Fibroblast of pulmonary artery (primary cell): Measurements from ENCODE around the gene CA4.

ENCODE experiments used
- DNase-seq: peaks from one replicate; pipeline ENCODE4 v3.0.0-alpha.2; 2010; ENCODE audit warnings: low read depth
- H3K4me3 ChIP-seq: replicated peaks from 2 replicates; pipeline ENCODE4 v1.5.1; 2011; ENCODE audit warnings: low read depth, mild to moderate bottlenecking, control low read depth, low read length, moderate library complexity
- CTCF ChIP-seq: IDR thresholded peaks from 2 replicates; pipeline ENCODE4 v1.5.1; 2011; ENCODE audit warnings: mild to moderate bottlenecking, control low read depth, low read length, inconsistent platforms; ENCODE audit errors: missing control alignments

The CA4 gene

GRCh38 chr17:60167065-60167741, 17.4 kb downstream of the CA4 start:
- no peak for DNase-seq
- no peak overlapping the region for H3K4me3 ChIP-seq
- TF ChIP-seq CTCF = no peak

GRCh38 chr17:60168654-60169053, 18.9 kb downstream of the CA4 start:
- no peak for DNase-seq
- H3K4me3 ChIP-seq = no peak overlapping the region
- no peak for TF ChIP-seq CTCF

GRCh38 chr17:60169921-60170817, 20.4 kb downstream of the CA4 start:
- no peak overlapping the region for H3K4me3 ChIP-seq
- peak; percentile 80 for DNase-seq
- no peak for TF ChIP-seq CTCF

GRCh38 chr17:60170835-60171752, 21.3 kb downstream of the CA4 start:
- no peak overlapping the region for H3K4me3 ChIP-seq
- no peak for DNase-seq
- no peak for TF ChIP-seq CTCF

- no peak for DNase-seq
- TF ChIP-seq CTCF = no peak
- no peak overlapping the region for H3K4me3 ChIP-seq
These were observed 21.9 kb downstream of the CA4 start for GRCh38 chr17:60171753-60172079.

GRCh38 chr17:60173304-60173819, 23.6 kb downstream of the CA4 start:
- no peak for TF ChIP-seq CTCF
- DNase-seq = no peak
- H3K4me3 ChIP-seq = no peak overlapping the region
